Stimulated activated CD4-positive, alpha-beta T cell treated with anti-CD3 and anti-CD28 coated beads, Interleukin-4, amount 100 ng/mL, for 24 hours (primary cell): ENCODE measurements around the gene NCR3LG1.

ENCODE experiments used
- DNase-seq: peaks from one replicate; pipeline ENCODE4 v3.0.0-alpha.2; 2020

NCR3LG1 gene

GRCh38 chr11:17351510-17352176 lies at the start of gene NCR3LG1:
NCR3LG1 (plus strand) TSS chr11:17351800; CDS start chr11:17351970, 170 bp downstream.
- peak; percentile 61 for DNase-seq

GRCh38 chr11:17313349-17314231 lies 38.0 kb upstream of the NCR3LG1 start:
- no peak for DNase-seq

- DNase-seq, result no peak
Measured at GRCh38 chr11:17314232-17314547, 37.4 kb upstream of the NCR3LG1 start.

GRCh38 chr11:17314904-17315426 lies 36.6 kb upstream of the NCR3LG1 start:
- no peak for DNase-seq

GRCh38 chr11:17328871-17329494 lies 22.6 kb upstream of the NCR3LG1 start:
- DNase-seq, result no peak

GRCh38 chr11:17331669-17332068 lies 19.9 kb upstream of the NCR3LG1 start:
- DNase-seq, result no peak

- DNase-seq, result no peak
Measured at GRCh38 chr11:17333799-17334586, 17.6 kb upstream of the NCR3LG1 start.

- no peak for DNase-seq
Measured at GRCh38 chr11:17343257-17343656, 8.3 kb upstream of the NCR3LG1 start.

- peak; percentile 52 for DNase-seq
Measured at GRCh38 chr11:17343907-17344306, 7.7 kb upstream of the NCR3LG1 start.

- no peak for DNase-seq
Measured at GRCh38 chr11:17347676-17348075, 3.9 kb upstream of the NCR3LG1 start.

- peak; percentile 3 for DNase-seq
Measured at GRCh38 chr11:17350455-17351171, 987 bp upstream of the NCR3LG1 start.

- DNase-seq, result no peak
Measured at GRCh38 chr11:17351172-17351509, 459 bp upstream of the NCR3LG1 start.

- DNase-seq, result peak; percentile 69
Measured at GRCh38 chr11:17352950-17353820, 1.6 kb downstream of the NCR3LG1 start.

- DNase-seq, result no peak
Measured at GRCh38 chr11:17353821-17354600, 2.4 kb downstream of the NCR3LG1 start.

GRCh38 chr11:17354601-17354991 lies 3.0 kb downstream of the NCR3LG1 start:
- peak; percentile 74 for DNase-seq

- no peak for DNase-seq
Measured at GRCh38 chr11:17366495-17366894, 14.9 kb downstream of the NCR3LG1 start.

GRCh38 chr11:17368551-17368950 lies 17.0 kb downstream of the NCR3LG1 start:
- no peak for DNase-seq

- DNase-seq, result no peak
Measured at GRCh38 chr11:17369094-17369493, 17.5 kb downstream of the NCR3LG1 start.

- DNase-seq, result no peak
Measured at GRCh38 chr11:17369684-17370243, 18.2 kb downstream of the NCR3LG1 start.

- no peak for DNase-seq
Measured at GRCh38 chr11:17371614-17372013, 20.0 kb downstream of the NCR3LG1 start.
